Ramos (cell line): ENCODE measurements around the gene FBXL13.
"Not testable (repeated sequence)": the region's sequence is repeated elsewhere in the genome, so short reads cannot be mapped to it uniquely, and the experiment has no call there.

ENCODE experiments used
- in situ Hi-C: fragments of 300-500 bp; cut with MboI; formaldehyde crosslinking; loops from one replicate; pipeline ENCODE4 v1.14.3; 2022; ENCODE audit warnings: low sequenced_read_pairs; ENCODE audit not compliant: unreplicated experiment

Gene FBXL13

GRCh38 chr7:102990642-102991041 is 84.0 kb downstream of the FBXL13 start:
- in situ Hi-C loops, result no loop called here

- in situ Hi-C loops, result no loop called here
Measured at GRCh38 chr7:102988631-102989560, 85.7 kb downstream of the FBXL13 start.

DNA sequence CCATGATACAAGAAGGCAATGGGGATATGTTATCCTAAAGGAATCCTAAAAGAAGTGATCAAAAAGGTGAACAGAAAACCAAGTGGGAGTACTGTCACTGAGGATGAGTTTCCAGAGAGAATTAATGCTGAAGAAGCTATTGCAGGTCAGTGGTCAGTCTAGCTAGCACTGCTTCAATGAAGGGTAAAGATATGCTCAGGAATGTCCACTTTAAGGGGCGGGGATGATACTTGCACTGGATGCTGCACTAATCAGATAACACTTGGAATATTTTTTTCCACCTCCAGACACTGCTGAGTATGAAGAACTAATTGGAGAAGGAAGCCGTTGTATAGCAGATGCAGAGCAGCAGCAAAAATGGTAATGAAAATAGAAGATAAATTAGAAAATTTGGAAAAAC is 86.5 kb downstream of the FBXL13 start:
- in situ Hi-C loops, result no loop called here

GRCh38 chr7:102985176-102985783 is 89.3 kb downstream of the FBXL13 start:
- in situ Hi-C loops, result no loop called here

DNA sequence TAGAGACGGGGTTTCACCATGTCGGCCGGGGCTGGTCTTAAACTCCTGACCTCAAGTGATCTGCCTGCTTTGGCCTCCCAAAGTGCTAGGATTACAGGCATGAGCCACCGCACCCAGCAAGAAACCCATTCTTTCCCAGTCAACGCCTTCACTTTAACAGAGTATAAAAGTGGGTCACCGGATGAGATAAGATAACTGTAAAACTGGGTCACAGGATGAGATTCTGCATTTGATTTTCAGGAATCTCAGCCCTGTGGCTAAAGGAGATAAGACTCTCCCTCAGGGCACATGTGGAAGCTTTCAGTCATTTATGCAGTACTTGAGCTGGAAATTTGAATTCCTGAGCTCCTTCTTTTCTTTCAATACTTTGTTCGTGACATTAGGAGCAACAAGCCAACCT is 91.0 kb downstream of the FBXL13 start:
- in situ Hi-C loops, result no loop called here

DNA sequence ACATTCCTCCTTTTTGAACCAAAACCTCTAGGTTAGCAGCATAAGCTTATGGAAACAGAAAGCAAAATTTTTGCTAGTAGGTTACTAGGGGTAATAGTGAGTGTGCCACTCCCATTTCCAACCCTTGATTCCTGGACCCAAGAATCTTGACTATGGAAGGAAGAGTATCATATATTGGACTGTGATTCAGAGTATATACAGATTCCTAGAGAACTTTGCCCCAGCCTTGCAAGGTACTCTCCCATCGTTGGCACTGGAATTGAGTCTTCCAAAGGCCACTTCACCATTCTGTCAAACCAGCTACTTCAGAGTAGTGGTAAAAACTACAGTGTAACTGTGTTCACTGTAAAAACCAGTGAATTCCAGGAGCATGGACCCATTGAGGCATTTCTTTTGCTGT is 92.4 kb downstream of the FBXL13 start:
- in situ Hi-C loops, result no loop called here

DNA sequence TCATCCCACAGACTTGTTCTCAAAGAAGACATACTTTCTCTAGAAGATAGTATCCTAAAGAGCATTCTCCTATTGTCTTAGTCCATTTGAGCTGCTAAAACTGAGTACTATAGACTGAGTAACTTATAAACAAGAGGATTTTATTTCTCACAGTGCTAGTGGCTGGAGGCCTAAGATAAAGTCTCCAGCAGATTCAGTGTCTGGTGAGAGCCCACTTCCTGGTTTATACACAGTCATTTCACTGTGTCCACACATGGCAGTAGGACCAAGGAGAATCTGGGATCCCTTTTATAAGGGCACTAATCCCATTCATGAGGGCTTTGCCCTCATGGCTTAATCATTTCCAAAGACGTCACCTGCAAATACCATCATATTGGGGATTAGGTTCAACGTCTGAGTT is 93.1 kb downstream of the FBXL13 start:
- in situ Hi-C loops, result no loop called here

- in situ Hi-C loops, result no loop called here
Measured at GRCh38 chr7:102979670-102980069, 94.9 kb downstream of the FBXL13 start.

DNA sequence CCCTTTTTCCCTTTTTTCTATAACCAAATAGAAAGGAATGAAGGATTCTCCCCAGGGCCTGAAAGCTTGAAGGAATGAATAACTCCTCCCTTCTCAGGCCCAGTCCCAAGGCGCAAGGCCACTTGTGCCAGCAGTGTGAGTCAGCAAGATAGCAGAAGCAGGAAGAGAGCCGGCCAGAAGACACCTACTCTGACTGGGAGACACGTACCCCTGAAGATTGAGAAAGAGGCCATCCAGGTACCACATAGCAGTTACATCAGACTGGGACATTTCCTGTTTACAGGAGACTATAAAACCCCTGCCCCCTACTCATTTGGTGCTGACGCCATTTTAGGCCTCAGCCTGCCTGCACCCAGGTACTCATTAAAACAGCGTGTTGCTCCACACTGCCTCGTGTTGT is 96.3 kb downstream of the FBXL13 start:
- in situ Hi-C loops, result no loop called here

GRCh38 chr7:102977586-102977985 is 97.0 kb downstream of the FBXL13 start:
- in situ Hi-C loops, result not testable (repeated sequence)

- in situ Hi-C loops, result no loop called here
Measured at GRCh38 chr7:102976493-102976892, 98.1 kb downstream of the FBXL13 start.

GRCh38 chr7:102975854-102976253 is 98.7 kb downstream of the FBXL13 start:
- in situ Hi-C loops, result no loop called here

- in situ Hi-C loops, result no loop called here
Measured at GRCh38 chr7:102974366-102975236, 100.0 kb downstream of the FBXL13 start.

DNA sequence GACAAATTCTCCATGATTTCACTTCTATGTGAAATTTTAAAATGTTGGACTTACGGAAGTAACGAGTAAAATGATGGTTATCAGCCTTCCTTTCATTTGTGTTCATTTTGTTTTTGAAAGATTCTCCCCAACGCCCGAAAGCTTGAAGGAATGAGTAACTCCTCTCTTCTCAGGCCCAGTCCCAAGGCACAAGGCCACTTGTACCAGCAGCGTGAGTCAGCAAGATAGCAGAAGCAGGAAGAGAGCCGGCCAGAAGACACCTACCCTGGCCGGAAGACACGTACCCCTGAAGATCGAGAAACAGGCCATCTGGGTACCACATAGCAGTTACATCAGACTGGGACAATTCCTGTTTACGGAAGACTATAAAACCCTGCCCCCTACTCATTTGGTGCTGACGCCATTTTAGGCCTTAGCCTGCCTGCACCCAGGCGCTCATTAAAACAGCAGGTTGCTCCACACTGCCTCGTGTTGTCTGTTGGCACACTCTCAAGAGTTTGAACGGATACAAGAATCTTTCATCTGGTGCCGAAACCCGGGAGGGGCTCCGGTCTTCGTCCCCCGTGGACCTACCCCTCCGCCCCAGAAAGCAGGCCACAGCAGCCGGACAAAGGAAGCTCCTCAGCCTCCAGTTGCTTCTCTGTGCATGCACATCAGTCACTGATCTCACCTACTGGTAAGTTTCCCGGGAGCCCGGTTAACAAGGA is 101.3 kb downstream of the FBXL13 start:
- in situ Hi-C loops, result no loop called here

GRCh38 chr7:102967798-102968197 is 106.8 kb downstream of the FBXL13 start:
- in situ Hi-C loops, result no loop called here

GRCh38 chr7:102966465-102966864 is 108.1 kb downstream of the FBXL13 start:
- in situ Hi-C loops, result no loop called here

DNA sequence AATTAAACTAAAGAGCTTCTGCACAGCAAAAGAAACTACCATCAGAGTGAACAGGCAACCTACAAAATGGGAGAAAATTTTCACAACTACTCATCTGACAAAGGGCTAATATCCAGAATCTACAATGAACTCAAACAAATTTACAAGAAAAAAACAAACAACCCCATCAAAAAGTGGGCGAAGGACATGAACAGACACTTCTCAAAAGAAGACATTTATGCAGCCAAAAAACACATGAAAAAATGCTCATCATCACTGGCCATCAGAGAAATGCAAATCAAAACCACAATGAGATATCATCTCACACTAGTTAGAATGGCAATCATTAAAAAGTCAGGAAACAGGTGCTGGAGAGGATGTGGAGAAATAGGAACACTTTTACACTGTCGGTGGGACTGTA is 112.6 kb downstream of the FBXL13 start:
- in situ Hi-C loops, result not testable (repeated sequence)

DNA sequence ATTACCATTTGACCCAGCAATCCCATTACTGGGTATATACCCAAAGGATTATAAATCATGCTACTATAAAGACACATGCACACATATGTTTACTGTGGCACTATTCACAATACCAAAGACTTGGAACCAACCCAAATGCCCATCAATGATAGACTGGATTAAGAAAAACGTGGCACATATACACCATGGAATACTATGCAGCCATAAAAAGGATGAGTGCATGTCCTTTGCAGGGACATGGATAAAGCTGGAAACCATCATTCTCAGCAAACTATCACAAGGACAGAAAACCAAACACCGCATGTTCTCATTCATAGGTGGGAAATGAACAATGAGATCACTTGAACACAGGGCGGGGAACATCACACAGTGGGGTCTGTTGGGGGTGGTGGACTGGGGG is 116.6 kb downstream of the FBXL13 start:
- in situ Hi-C loops, result not testable (repeated sequence)

- in situ Hi-C loops, result not testable (repeated sequence)
Measured at GRCh38 chr7:102954359-102954758, 120.2 kb downstream of the FBXL13 start.

DNA sequence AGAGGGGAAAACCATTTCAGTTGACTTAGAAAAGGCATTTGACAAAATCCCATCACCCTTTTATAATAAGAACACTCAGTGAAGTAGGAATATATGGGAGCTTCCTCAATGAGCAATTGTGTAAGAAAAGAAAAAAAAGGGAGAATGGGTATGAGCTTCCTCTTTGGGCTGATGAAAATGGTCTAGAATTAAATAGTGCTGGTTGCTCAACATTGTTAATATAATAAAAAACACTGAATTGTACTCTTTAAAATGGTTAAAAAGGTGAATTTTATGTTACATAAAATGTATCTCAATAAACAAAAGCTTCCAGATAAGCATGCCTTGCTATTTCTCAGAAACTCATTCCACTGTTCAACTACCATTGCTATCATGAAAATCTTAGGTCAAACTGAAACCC is 121.2 kb downstream of the FBXL13 start:
- in situ Hi-C loops, result no loop called here
